ENCODE data around the gene SPACA1.
"Not testable (repeated sequence)": the region's sequence is repeated elsewhere in the genome, so short reads cannot be mapped to it uniquely, and the experiment has no call there.

SPACA1 gene

DNA sequence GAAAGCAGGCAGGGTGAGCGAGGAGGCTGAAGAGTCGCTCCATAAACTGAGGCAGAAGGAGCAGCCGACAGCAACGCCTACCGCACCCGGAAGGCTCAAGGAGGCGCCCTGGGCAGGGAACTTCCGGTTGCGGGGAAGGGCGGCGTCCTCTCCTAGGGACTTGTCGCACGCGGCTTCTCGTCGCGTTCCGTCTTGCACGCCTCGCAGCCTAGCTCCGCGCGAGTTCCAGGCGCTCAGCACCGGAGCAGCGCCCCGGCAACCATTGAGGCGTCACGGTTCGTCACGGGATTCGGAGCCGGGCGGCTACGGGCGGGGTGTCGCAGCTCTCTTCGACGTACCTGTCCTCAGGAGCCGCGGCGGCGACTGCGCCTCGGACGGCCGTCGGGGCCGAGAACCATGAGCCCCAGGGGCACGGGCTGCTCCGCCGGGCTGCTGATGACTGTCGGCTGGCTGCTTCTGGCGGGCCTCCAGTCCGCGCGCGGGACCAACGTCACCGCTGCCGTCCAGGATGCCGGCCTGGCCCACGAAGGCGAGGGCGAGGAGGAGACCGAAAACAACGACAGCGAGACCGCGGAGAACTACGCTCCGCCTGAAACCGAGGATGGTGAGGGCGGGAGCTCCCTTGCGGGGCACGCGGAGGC is at the start of gene SPACA1:
Gene SPACA1 (plus strand): TSS at position 332 of the 641 bp plus-strand sequence. CDS start 65 bp downstream, at position 397.
- DNase-seq: no peak

- no peak for DNase-seq
Measured at GRCh38 chr6:88000713-88001112, 46.9 kb upstream of the SPACA1 start.

DNA sequence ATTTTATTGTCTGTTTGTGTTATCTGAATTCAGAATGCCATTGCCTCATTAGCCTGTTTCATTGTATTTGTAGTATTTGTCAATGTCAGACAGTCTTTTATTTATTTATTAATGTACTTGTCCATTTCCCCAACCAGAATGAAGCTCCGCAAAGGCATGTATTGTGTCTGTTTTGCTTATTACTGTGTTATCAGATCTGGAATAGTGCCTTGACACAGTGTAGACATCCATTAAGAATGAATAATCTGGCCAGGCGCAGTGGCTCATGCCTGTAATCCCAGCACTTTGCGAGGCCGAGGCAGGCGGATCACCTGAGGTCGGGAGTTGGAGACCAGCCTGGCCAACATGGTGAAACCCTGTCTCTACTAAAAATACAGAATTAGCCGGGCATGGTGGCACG is 46.4 kb upstream of the SPACA1 start:
- DNase-seq: not testable (repeated sequence)

- no peak for DNase-seq
Measured at GRCh38 chr6:88004707-88005106, 42.9 kb upstream of the SPACA1 start.

GRCh38 chr6:88006557-88006956 is 41.1 kb upstream of the SPACA1 start:
- no peak for DNase-seq

DNA sequence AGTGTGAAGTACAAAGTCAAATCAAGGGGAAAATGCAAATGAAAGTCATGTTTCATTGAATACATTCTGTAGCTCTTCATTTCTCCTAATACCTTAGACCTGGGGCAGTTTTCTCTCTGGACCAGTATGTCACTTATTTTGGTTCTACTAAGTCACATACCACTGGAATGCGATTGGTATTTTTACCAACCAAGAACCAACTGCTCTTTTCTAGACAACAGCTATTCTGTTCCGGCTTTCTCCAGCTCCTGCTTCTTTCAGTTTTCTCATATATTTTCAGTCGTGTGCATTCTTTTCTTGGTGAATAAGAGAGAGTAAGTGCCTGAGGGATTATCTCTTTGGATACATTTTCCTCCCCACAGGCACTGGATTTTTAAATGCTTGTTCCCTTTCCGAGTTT is 39.2 kb upstream of the SPACA1 start:
- DNase-seq: no peak

- no peak for DNase-seq
Measured at GRCh38 chr6:88008831-88009231, 38.8 kb upstream of the SPACA1 start.

GRCh38 chr6:88013015-88013414 is 34.6 kb upstream of the SPACA1 start:
- DNase-seq: no peak

GRCh38 chr6:88013554-88013953 is 34.1 kb upstream of the SPACA1 start:
- no peak for DNase-seq

DNA sequence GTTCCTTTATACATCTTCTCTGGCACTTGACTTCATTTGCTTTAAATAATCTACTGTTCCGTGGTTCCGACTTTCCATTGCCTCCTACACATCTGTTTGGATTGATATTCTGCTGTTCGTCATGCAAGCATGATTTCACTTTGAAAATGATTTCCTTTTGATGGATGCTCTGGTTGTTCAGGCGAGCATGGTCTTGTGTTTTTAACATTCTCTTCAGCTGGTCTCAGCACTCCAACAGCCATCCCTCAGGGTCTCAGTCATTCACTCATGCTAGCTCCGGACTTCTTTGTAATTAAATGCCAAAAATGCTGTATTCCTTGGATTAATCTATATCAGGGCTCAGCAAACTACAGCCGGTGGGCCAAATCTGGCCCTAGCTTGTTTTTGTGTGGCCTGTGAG is 27.2 kb upstream of the SPACA1 start:
- no peak for DNase-seq

GRCh38 chr6:88024696-88025095 is 22.9 kb upstream of the SPACA1 start:
- DNase-seq: no peak

GRCh38 chr6:88031550-88031949 is 16.1 kb upstream of the SPACA1 start:
- no peak for DNase-seq

DNA sequence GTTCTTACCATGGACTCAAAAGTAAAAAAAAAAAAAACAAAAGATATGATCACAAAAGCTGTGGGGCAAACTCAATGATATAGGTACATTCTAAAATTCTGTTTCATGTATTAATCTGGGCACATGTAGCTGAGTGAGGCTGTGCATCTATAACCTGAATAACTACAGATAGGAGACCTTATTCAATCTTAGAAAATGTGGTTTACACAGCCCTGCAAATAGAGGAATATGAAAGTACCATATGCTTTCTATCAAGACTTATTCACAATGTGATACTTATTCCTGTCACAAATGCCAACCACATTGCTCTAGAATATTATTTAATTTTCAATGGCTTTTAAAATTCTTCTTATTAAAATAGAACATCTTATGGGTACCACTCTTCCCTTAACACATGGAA is 3.1 kb upstream of the SPACA1 start:
- no peak for DNase-seq

DNA sequence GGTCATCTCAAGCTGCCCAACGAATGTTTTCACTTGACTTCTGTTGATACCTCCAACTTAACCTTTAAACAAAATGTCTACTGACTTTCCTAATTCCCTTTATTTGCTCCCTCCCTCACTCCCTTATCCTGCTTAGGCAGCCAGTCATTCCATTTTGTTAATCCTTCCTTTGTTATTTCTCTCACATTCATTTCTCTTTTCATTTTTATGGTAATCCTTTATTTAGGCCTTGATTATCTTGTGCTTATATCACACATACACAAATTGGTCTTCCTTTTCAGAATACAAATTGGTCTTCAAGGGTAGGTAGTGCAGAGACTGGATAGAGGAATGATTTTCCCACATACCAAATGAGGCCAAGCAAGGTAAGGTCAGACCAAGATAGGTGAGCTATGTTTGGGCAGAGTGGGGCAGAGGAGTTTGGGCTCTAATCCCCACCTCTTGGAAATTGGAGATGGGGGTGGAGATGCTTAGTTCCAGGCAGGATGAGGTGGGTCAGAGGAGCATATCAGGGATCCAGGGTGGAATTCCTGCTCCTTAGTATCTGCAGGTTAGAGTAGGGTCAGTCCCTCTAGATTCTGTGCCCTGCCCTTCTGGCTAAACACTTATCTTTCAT is 2.0 kb upstream of the SPACA1 start:
- no peak for DNase-seq

DNA sequence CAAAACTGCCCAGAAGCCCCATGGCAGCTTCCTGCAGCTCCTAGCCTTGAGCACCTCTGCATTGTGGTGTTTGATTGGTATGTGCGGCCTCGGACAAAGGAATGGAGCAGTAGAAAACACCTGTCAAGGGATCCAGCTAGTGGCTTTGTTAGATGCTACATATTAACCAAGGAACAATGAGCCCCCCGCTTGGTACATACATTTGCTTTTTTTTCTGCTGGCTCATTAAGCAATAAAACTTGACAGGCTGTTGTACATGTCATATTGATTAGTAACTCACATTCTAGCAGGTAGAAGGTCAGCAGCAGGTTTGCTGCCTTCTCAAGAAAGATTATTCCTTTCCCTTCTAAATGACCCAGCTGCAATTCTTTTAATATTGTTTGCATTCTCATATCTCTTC is 937 bp downstream of the SPACA1 start:
- no peak for DNase-seq

DNA sequence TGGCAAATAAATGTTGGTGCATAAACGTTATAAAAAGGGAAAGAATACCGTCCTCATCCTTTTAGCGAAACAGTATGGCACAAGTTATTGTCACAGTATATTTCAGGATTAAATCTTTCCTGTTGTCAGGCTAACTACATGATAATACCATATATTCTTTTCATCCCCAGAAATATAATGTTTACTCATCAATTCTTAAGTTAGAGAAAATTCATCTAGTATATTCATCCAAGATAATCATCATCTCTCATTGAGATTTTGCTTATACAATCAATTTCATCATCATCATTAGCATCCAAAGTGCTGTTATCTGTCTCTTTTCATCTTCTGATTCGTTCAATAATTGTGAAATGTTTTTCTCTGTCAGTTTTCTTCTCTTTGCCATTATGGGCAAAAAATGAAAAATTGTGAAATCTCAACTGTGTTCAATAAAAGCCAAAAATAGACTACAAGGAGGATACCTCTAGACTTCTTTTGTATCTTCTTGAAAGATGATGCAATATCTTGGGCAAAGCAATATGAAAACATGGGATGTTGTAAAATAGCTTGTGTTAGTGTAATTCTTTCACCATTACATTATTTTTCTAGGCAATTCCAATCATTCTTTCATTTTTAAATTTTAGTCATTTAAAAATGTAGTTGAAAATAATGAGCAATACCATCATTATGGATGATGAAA is 2.6 kb downstream of the SPACA1 start:
- no peak for DNase-seq

DNA sequence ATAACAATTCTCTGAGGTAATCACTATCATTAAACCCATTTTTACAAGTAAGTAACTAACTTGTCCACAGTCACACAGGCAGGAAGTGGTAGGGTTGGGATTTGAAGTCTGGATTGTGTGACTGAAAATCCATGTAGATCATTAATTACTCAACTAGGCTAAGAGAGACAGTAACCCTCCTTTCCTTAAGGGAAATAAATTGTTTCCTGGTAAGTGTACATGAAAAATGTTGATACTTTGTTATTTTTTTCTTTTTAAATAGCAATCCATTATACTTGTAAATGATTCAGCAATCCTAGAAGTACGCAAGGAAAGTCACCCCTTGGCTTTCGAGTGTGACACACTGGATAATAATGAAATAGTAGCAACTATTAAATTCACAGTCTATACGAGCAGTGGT is 11.6 kb downstream of the SPACA1 start:
- DNase-seq: no peak

DNA sequence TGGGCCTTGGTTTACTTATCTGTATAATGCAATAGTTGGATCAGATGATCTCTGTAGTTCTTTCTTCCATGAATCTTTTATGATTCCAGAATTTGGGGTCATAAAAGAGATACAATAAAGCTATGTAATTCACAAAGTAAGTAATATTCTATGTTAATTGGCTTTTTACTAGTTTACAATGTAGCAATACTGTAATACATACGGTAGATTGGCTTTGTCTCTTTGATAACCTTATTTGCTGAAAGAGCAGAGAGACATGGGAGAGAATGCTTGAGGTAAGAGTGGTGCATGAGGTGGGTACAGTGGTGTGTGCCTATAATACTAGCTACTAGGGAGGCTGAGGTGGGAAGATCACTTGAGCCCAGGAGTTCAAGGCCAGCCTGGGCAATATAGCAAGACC is 14.7 kb downstream of the SPACA1 start:
- DNase-seq: no peak

DNA sequence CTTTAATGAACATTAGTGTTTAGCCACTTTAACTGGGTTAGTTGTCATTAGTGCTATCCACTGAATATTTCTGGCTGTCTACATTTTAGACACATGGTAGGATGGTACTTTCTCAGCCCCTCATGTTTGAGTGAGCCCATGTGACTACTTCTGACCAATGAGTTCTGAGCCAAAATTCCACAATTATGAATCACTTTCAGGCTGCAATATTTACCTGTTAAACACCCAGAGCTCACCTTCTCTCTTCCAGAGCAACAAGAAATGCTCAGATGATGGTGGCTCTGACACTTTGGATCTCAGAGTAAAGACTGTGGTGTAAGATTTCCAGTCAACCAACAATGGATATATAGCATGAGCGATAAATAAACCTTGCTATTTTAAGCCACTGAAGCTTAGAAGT is 24.8 kb downstream of the SPACA1 start:
- no peak for DNase-seq

DNA sequence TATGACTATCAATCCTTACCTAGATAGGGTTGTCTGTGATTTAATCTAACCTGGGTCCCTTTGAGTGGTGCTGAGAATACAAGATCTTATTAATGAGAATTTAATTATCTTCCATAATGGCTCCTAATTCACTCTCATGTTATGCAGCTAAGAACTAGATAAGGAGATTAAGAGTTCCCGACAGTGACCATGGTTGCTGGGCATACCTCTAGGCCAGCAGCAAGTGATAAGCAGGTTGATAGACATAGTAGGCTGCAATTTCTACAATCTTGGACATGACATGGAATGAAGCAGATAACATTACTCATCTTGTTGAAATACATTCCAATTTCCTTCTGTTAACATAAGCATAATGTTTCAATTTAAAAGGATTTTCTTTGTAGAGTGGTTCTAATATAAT is 27.1 kb downstream of the SPACA1 start:
- DNase-seq: no peak

GRCh38 chr6:88077305-88077704 is 29.7 kb downstream of the SPACA1 start:
- no peak for DNase-seq

- DNase-seq: no peak
Measured at GRCh38 chr6:88086792-88087191, 39.2 kb downstream of the SPACA1 start.

GRCh38 chr6:88089708-88090107 is 42.1 kb downstream of the SPACA1 start:
- DNase-seq: no peak

DNA sequence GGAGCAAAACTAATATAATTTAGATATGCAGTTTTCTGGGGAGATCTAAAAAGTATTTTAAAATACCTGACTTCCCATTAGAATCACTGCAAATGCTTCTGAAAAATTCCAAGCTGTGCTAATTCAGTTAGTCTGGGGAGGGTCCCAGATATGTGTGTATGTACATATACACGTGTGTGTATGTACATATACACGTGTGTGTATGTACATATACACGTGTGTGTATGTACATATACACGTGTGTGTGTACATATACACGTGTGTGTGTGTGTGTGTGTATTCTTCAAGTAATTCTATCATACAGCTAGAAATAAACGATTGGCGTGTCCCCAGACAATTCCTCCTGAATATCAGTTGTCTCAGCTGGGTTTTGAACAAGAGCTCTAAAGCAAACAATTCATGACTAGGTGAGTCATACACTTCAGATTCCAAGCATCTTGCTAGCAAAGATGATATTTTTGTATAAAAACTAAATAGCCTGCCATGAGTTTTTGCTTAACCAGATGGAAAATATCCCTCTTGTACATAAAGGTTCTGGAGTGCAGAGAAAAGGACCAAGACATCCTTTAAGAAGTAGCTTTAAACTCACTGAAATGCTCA is 58.2 kb downstream of the SPACA1 start:
- no peak for DNase-seq
